Measurements from ENCODE around the gene CCDC148. TPM values are rescaled to one million over a fixed set of nuclear protein-coding genes. Genes with fewer than 3 reads are reported as not detected.

CCDC148 gene
- polyA plus RNA-seq, 3 donors = not detected

- Histone ChIP-seq H3K79me2 (ENCODE audit: insufficient read depth, low read length) (no peaks in the 10 kb centered on the region), H3K4me1 (ENCODE audit: control insufficient read depth in 1 of 2, insufficient read depth in 2 of 2, low read length in 2 of 2) (peaks cover 9 to 33% of the 10 kb centered on the region in 2 donors), H3K9ac (ENCODE audit: insufficient read depth, low read length, poor library complexity, severe bottlenecking) (no peak overlapping the region), H3K4me3 (replicated peaks in 1 of 3; ENCODE audit: low read depth in 2 of 3, low read length in 3 of 3) (no peak overlapping the region), H3K4me2 (replicated peaks; ENCODE audit: extremely low read depth, low read length, poor library complexity, severe bottlenecking) (no peak overlapping the region), H2AFZ (ENCODE audit: insufficient read depth, low read depth, low read length, poor library complexity, severe bottlenecking) (no peak overlapping the region), H3K27me3 (ENCODE audit: control insufficient read depth in 2 of 2, insufficient read depth in 2 of 2, low read length in 2 of 2) (no peaks in the 10 kb centered on the region), H3K36me3 (replicated peaks in 1 of 2; ENCODE audit: control insufficient read depth in 1 of 2, insufficient read depth in 2 of 2, low read length in 2 of 2) (no peaks in the 10 kb centered on the region), H4K20me1 (ENCODE audit: insufficient read depth, low read length) (no peaks in the 10 kb centered on the region), H3K27ac (ENCODE audit: low read depth in 1 of 2, low read length in 2 of 2) (no peak overlapping the region), H3K9me3 (replicated peaks in 1 of 2; ENCODE audit: control insufficient read depth in 1 of 2, insufficient read depth in 1 of 2, low read length in 2 of 2) (no peaks in the 10 kb centered on the region)
- Mint-ChIP-seq H3K36me3 (no peaks in the 10 kb centered on the region), H3K27me3 (ENCODE audit: low read depth in 3 of 3) (no peaks in the 10 kb centered on the region), H3K9me3 (peaks cover 0 to 7% (median 3%) of the 10 kb centered on the region in 7 donors), H3K27ac (peak overlapping the region in 2 of 7 donors; percentile 9 to 43), H3K4me3 (no peak overlapping the region), H3K4me1 (peaks cover 11% of the 10 kb centered on the region)
- intact Hi-C loops (cut with micrococcal nuclease) = no loop called here
- WGBS (ENCODE audit: insufficient coverage) = no CpG with 5 or more reads among the region's 1 CpG
- peak; percentile 66 to 72 (median 68) for DNase-seq
- no peak for TF ChIP-seq CTCF (IDR thresholded peaks at IDR 0.05)
Observed at GRCh38 chr2:158297606-158298005, 158.9 kb downstream of the CCDC148 start.

DNA sequence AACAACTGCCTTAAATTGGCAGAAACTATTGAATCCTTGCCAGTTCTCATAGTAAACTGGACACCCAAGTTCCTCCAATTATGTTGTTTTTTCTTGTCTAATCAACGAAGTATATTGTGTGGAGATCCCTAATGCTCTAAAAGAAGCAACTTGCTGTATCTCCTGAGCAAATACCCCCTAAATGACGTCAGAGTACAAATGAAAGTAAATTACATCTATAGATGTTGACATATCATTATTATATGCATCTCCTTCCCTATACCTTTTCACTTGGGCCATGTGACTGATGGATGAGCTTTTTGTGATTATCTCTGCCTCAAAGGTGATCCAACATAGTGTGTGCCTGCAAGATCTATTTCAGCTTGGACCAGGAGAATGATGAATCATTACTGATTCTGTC lies 159.4 kb downstream of the CCDC148 start:
- no peaks in the 10 kb centered on the region for H3K36me3 Mint-ChIP-seq

More for the DNA sequence above, 159.4 kb downstream of the CCDC148 start:
- Histone ChIP-seq H3K27ac (ENCODE audit: low read depth in 1 of 2, low read length in 2 of 2) (no peak overlapping the region), H4K20me1 (ENCODE audit: insufficient read depth, low read length) (no peaks in the 10 kb centered on the region), H3K4me3 (replicated peaks in 1 of 3; ENCODE audit: low read depth in 2 of 3, low read length in 3 of 3) (no peak overlapping the region), H3K4me1 (ENCODE audit: control insufficient read depth in 1 of 2, insufficient read depth in 2 of 2, low read length in 2 of 2) (peaks cover 9 to 33% of the 10 kb centered on the region in 2 donors), H3K4me2 (replicated peaks; ENCODE audit: extremely low read depth, low read length, poor library complexity, severe bottlenecking) (no peak overlapping the region), H3K9ac (ENCODE audit: insufficient read depth, low read length, poor library complexity, severe bottlenecking) (no peak overlapping the region), H3K27me3 (ENCODE audit: control insufficient read depth in 2 of 2, insufficient read depth in 2 of 2, low read length in 2 of 2) (no peaks in the 10 kb centered on the region), H3K79me2 (ENCODE audit: insufficient read depth, low read length) (no peaks in the 10 kb centered on the region), H3K36me3 (replicated peaks in 1 of 2; ENCODE audit: control insufficient read depth in 1 of 2, insufficient read depth in 2 of 2, low read length in 2 of 2) (no peaks in the 10 kb centered on the region), H3K9me3 (replicated peaks in 1 of 2; ENCODE audit: control insufficient read depth in 1 of 2, insufficient read depth in 1 of 2, low read length in 2 of 2) (no peaks in the 10 kb centered on the region), H2AFZ (ENCODE audit: insufficient read depth, low read depth, low read length, poor library complexity, severe bottlenecking) (no peak overlapping the region)
- H3K27me3 Mint-ChIP-seq (ENCODE audit: low read depth in 3 of 3) = no peaks in the 10 kb centered on the region
- WGBS (ENCODE audit: insufficient coverage) = no CpG with 5 or more reads among the region's 2 CpGs
- no peak for DNase-seq
- intact Hi-C loops (cut with micrococcal nuclease) = no loop called here
- H3K9me3 Mint-ChIP-seq = peaks cover 0 to 7% (median 3%) of the 10 kb centered on the region in 7 donors
- H3K27ac Mint-ChIP-seq = peak overlapping the region in 2 of 7 donors; percentile 3 to 43
- H3K4me1 Mint-ChIP-seq = peaks cover 15% of the 10 kb centered on the region
- no peak for TF ChIP-seq CTCF (IDR thresholded peaks at IDR 0.05)
- H3K4me3 Mint-ChIP-seq = no peak overlapping the region
